ENCODE data around the gene MOAP1. TPM values are rescaled to one million over a fixed set of nuclear protein-coding genes. Genes with fewer than 3 reads are reported as not detected.

MOAP1 gene
- polyA plus RNA-seq, 1 of the 3 experiments (the other 2 are of a cell fraction), result 25.0 TPM

DNA sequence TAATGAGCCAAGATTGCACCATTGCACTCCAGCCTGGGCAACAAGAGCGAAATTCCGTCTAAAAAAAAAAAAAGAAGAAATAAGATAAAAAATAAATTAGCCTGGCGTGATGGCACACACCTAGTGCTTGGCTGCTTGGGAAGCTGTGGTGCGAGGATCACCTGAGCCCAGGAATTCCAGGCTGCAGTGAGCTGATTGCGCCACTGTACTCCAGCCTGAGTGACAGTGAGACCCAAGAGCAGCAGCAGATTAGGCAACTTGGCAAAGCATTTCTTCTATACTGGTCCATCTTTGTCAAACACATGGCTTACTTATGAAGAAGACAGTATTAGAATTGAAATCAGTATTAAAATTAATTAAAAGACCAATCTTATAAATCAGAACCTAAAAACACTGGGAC lies 15.9 kb upstream of the MOAP1 start:
- H3K4me1 ChIP-seq (ENCODE audit: control insufficient read depth in 1 of 2, insufficient read depth in 2 of 2, low read depth in 1 of 2, low read length in 1 of 2), result no peaks in the 10 kb centered on the region
- no peaks in the 10 kb centered on the region for H3K27me3 ChIP-seq (ENCODE audit: insufficient read depth)
- H3K9me3 ChIP-seq, result no peaks in the 10 kb centered on the region
- POLR2A ChIA-PET, result no interaction called here
- no peaks in the 10 kb centered on the region for H3K9me2 ChIP-seq
- peaks cover 28% of the 10 kb centered on the region for H3K79me2 ChIP-seq (ENCODE audit: insufficient read depth)
- TF ChIP-seq SMC3 (IDR thresholded peaks at IDR 0.05; ENCODE audit: low read depth, low read length), result no peak
- TF ChIP-seq, protein P1, sequence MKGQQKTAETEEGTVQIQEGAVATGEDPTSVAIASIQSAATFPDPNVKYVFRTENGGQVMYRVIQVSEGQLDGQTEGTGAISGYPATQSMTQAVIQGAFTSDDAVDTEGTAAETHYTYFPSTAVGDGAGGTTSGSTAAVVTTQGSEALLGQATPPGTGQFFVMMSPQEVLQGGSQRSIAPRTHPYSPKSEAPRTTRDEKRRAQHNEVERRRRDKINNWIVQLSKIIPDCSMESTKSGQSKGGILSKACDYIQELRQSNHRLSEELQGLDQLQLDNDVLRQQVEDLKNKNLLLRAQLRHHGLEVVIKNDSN (IDR thresholded peaks at IDR 0.05; ENCODE audit: borderline replicate concordance, low read depth), result no peak
- TF ChIP-seq, protein P2, sequence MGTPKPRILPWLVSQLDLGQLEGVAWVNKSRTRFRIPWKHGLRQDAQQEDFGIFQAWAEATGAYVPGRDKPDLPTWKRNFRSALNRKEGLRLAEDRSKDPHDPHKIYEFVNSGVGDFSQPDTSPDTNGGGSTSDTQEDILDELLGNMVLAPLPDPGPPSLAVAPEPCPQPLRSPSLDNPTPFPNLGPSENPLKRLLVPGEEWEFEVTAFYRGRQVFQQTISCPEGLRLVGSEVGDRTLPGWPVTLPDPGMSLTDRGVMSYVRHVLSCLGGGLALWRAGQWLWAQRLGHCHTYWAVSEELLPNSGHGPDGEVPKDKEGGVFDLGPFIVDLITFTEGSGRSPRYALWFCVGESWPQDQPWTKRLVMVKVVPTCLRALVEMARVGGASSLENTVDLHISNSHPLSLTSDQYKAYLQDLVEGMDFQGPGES (IDR thresholded peaks at IDR 0.05; ENCODE audit: low read depth, low read length), result no peak
- no peak for TF ChIP-seq FOXJ3 (CRISPR knock-in tag; IDR thresholded peaks at IDR 0.05)
- TF ChIP-seq MEF2A (IDR thresholded peaks at IDR 0.05; ENCODE audit: borderline replicate concordance, low read depth), result no peak
- TF ChIP-seq, protein P3, sequence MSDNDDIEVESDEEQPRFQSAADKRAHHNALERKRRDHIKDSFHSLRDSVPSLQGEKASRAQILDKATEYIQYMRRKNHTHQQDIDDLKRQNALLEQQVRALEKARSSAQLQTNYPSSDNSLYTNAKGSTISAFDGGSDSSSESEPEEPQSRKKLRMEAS (IDR thresholded peaks at IDR 0.05; ENCODE audit: low read depth), result no peak
- no peak for TF ChIP-seq RFX5 (IDR thresholded peaks at IDR 0.05; ENCODE audit: low read length)
- no peak for TF ChIP-seq RCOR1 (IDR thresholded peaks at IDR 0.05; ENCODE audit: low read length)
- no peak for TF ChIP-seq NRF1 (IDR thresholded peaks at IDR 0.05; ENCODE audit: low read depth, low read length)
- H3K36me3 ChIP-seq (replicated peaks in 1 of 2; ENCODE audit: control insufficient read depth in 1 of 2, insufficient read depth in 2 of 2, low read length in 1 of 2), result peaks cover 2 to 9% of the 10 kb centered on the region in 2 experiments
- no peak overlapping the region for H3K4me2 ChIP-seq
- peaks cover 11% of the 10 kb centered on the region for H3F3A ChIP-seq (replicated peaks; ENCODE audit: insufficient read depth)
- 96% methylated on average over 5 of the region's 5 CpGs for WGBS (ENCODE audit: low lambda C conversion rate)
- H2AFZ ChIP-seq (ENCODE audit: low read depth), result no peak overlapping the region
- no peak for DNase-seq
- H3K27ac ChIP-seq (ENCODE audit: low read depth in 2 of 2, low read length in 1 of 2), result no peak overlapping the region
- CTCF ChIA-PET, result no interaction called here
- no peak overlapping the region for H3K9ac ChIP-seq
- H3K4me3 ChIP-seq (ENCODE audit: low read depth in 2 of 2, low read length in 1 of 2), result no peak overlapping the region
- no peaks in the 10 kb centered on the region for H4K20me1 ChIP-seq (ENCODE audit: insufficient read depth)

DNA sequence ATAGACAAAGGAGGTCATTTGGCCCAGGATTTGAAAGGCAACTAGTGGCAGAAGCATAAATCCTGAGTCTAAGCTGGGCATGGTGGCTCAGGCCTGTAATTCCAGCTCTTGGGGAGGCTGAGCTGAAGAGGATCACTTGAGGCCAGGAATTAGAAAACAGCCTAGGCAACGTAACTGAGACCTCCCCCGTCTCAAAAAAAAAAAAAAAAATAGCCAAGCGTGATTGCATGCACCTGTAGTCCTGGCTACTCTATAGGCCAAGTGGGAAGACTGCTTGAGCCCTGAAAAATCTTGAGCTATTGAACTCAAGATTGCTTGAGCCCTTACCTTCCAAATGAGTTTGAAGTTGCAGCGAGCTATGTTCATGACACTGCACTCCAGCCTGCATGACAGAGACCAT lies 14.3 kb upstream of the MOAP1 start:
- no peak overlapping the region for H2AFZ ChIP-seq (ENCODE audit: low read depth)
- no peak overlapping the region for H3K4me3 ChIP-seq (ENCODE audit: low read depth in 2 of 2, low read length in 1 of 2)
- no peaks in the 10 kb centered on the region for H3K27me3 ChIP-seq (ENCODE audit: insufficient read depth)

More for the DNA sequence above, 14.3 kb upstream of the MOAP1 start:
- H3K4me2 ChIP-seq, result no peak overlapping the region
- 97% methylated on average over 4 of the region's 4 CpGs for WGBS (ENCODE audit: low lambda C conversion rate)
- no peak for DNase-seq
- TF ChIP-seq, protein P4, sequence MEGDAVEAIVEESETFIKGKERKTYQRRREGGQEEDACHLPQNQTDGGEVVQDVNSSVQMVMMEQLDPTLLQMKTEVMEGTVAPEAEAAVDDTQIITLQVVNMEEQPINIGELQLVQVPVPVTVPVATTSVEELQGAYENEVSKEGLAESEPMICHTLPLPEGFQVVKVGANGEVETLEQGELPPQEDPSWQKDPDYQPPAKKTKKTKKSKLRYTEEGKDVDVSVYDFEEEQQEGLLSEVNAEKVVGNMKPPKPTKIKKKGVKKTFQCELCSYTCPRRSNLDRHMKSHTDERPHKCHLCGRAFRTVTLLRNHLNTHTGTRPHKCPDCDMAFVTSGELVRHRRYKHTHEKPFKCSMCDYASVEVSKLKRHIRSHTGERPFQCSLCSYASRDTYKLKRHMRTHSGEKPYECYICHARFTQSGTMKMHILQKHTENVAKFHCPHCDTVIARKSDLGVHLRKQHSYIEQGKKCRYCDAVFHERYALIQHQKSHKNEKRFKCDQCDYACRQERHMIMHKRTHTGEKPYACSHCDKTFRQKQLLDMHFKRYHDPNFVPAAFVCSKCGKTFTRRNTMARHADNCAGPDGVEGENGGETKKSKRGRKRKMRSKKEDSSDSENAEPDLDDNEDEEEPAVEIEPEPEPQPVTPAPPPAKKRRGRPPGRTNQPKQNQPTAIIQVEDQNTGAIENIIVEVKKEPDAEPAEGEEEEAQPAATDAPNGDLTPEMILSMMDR (IDR thresholded peaks at IDR 0.05), result no peak
- TF ChIP-seq FOSL2 (IDR thresholded peaks at IDR 0.05; ENCODE audit: borderline replicate concordance, low read depth), result no peak
- TF ChIP-seq, protein P1 (IDR thresholded peaks at IDR 0.05; ENCODE audit: borderline replicate concordance, low read depth), result no peak
- no peak for TF ChIP-seq TCF12 (IDR thresholded peaks at IDR 0.05)
- no peak for TF ChIP-seq NFIC (IDR thresholded peaks at IDR 0.05; ENCODE audit: borderline replicate concordance)
- no peak for TF ChIP-seq MEF2A (IDR thresholded peaks at IDR 0.05; ENCODE audit: borderline replicate concordance, low read depth)
- no peak for TF ChIP-seq RFX5 (IDR thresholded peaks at IDR 0.05; ENCODE audit: low read length)
- TF ChIP-seq SIN3A (IDR thresholded peaks at IDR 0.05; ENCODE audit: borderline replicate concordance, low read depth, low read length), result no peak
- TF ChIP-seq JUND (IDR thresholded peaks at IDR 0.05), result no peak
- TF ChIP-seq, protein P5, sequence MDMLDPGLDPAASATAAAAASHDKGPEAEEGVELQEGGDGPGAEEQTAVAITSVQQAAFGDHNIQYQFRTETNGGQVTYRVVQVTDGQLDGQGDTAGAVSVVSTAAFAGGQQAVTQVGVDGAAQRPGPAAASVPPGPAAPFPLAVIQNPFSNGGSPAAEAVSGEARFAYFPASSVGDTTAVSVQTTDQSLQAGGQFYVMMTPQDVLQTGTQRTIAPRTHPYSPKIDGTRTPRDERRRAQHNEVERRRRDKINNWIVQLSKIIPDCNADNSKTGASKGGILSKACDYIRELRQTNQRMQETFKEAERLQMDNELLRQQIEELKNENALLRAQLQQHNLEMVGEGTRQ (IDR thresholded peaks at IDR 0.05; ENCODE audit: borderline replicate concordance, low read depth, low read length), result no peak
- TF ChIP-seq RCOR1 (IDR thresholded peaks at IDR 0.05; ENCODE audit: low read length), result no peak
- ChIA-PET CTCF (interaction anchor here (1.4 kb wide), 1 partner anchor 23 kb away, joined by 3 read pairs; no protein-coding TSS in a partner anchor), POLR2A (no interaction called here)
- H4K20me1 ChIP-seq (ENCODE audit: insufficient read depth), result no peaks in the 10 kb centered on the region
- H3K79me2 ChIP-seq (ENCODE audit: insufficient read depth), result peaks cover 12% of the 10 kb centered on the region
- no peaks in the 10 kb centered on the region for H3K4me1 ChIP-seq (ENCODE audit: control insufficient read depth in 1 of 2, insufficient read depth in 2 of 2, low read depth in 1 of 2, low read length in 1 of 2)
- H3K9me3 ChIP-seq, result no peaks in the 10 kb centered on the region
- H3F3A ChIP-seq (replicated peaks; ENCODE audit: insufficient read depth), result peaks cover 11% of the 10 kb centered on the region
- H3K27ac ChIP-seq (ENCODE audit: low read depth in 2 of 2, low read length in 1 of 2), result no peak overlapping the region
- H3K36me3 ChIP-seq (replicated peaks in 1 of 2; ENCODE audit: control insufficient read depth in 1 of 2, insufficient read depth in 2 of 2, low read length in 1 of 2), result peaks cover 2 to 9% of the 10 kb centered on the region in 2 experiments
- no peaks in the 10 kb centered on the region for H3K9me2 ChIP-seq
- H3K9ac ChIP-seq, result no peak overlapping the region

Data from SK-N-SH (cell line).